Spinal cord (tissue), 10 donors: ENCODE measurements around the gene COQ6. TPM values are rescaled to one million over a fixed set of nuclear protein-coding genes. Genes with fewer than 3 reads are reported as not detected.
"Not testable (repeated sequence)": the region's sequence is repeated elsewhere in the genome, so short reads cannot be mapped to it uniquely, and the experiment has no call there.

Experiments
- DNase-seq, 6 donors: peaks; one replicate each; pipeline versions ENCODE4 v3.0.0 to v3.0.0-alpha.2; 2013 to 2015; ENCODE audit warnings: low spot score in 6 of 6, low read depth in 4 of 6
- H3K27ac ChIP-seq: one replicate; pipeline ENCODE4 v1.5.1; 2013; ENCODE audit warnings: low read depth, low read length, control low read depth
- H3K27me3 ChIP-seq: one replicate; pipeline ENCODE4 v1.6.1; 2013; ENCODE audit warnings: low read length; ENCODE audit not compliant: control insufficient read depth, insufficient read depth
- H3K36me3 ChIP-seq: one replicate; pipeline ENCODE4 v1.6.1; 2013; ENCODE audit warnings: low read length; ENCODE audit not compliant: control insufficient read depth, insufficient read depth
- H3K4me1 ChIP-seq: one replicate; pipeline ENCODE4 v1.6.1; 2013; ENCODE audit warnings: low read length; ENCODE audit not compliant: control insufficient read depth, insufficient read depth
- H3K4me3 ChIP-seq: one replicate; pipeline ENCODE4 v1.5.1; 2013; ENCODE audit warnings: low read depth, low read length, control low read depth
- H3K9me3 ChIP-seq: one replicate; pipeline ENCODE4 v1.6.1; 2013; ENCODE audit warnings: low read length; ENCODE audit not compliant: control insufficient read depth, insufficient read depth
- WGBS: methylation state at CpG from one replicate; pipeline ENCODE4 v1.1.5; 2013; ENCODE audit warnings: missing lambda C conversion rate; ENCODE audit not compliant: insufficient coverage; 5-methylcytosine and 5-hydroxymethylcytosine counted together
- long read RNA-seq, 4 donors: transcript quantifications; one replicate each; lab custom pipeline, GENCODE V29; 2026
- polyA plus RNA-seq, 2 donors: library from polyadenylated mRNA; unstranded; fragments of 120-200 nt; gene quantifications; one replicate each; pipeline ENCODE4 v1.2.1, GENCODE V29; 2013; ENCODE audit not compliant: insufficient read length in 2 of 2
- total RNA-seq, 2 donors: library from RNA; depleted of rRNA in 1 of 2; stranded (reverse); fragments of 120-200 nt in 1 of 2; fragments of >200 nt in 1 of 2; gene quantifications; one replicate each; pipeline versions ENCODE4 v1.2.3 to v1.2.4, GENCODE V29; 2013 to 2014
- donor health status: healthy.

The COQ6 gene
- total RNA-seq (10 to 100 TPM; 27.7 to 30.6 TPM), polyA plus RNA-seq (10 to 100 TPM; 22.9 to 34.7 TPM)
- long read RNA-seq, donor 1, partial matches to known transcripts = 0 of 5 reads
- long read RNA-seq, donor 1, other reads (novel, unspliced or antisense) = 0 of 5 reads
- long read RNA-seq, donor 2, partial matches to known transcripts = 0 of 1 reads
- long read RNA-seq, donor 2, other reads (novel, unspliced or antisense) = 0 of 1 reads
- long read RNA-seq, donor 3, partial matches to known transcripts = 0 of 4 reads
- long read RNA-seq, donor 3, other reads (novel, unspliced or antisense) = 0 of 4 reads
- long read RNA-seq, donor 4, partial matches to known transcripts = 7 of 13 reads
- long read RNA-seq, donor 4, other reads (novel, unspliced or antisense) = 0 of 13 reads

GRCh38 chr14:73949752-73950734 is at the start of gene COQ6, which contains the start of gene FAM161B:
COQ6 (plus strand) TSS chr14:73950302; CDS start chr14:73950333, 31 bp downstream.
FAM161B (minus strand) TSS chr14:73950094; CDS start chr14:73950026, 68 bp downstream.
- Histone ChIP-seq H3K9me3 (no peaks in the 10 kb centered on the region), H3K4me3 (peak within 1 kb of the TSS; percentile 97), H3K36me3 (peaks cover 30% of the 10 kb centered on the region), H3K27me3 (no peaks in the 10 kb centered on the region), H3K4me1 (peaks cover 15% of the 10 kb centered on the region), H3K27ac (peak within 1 kb of the TSS; percentile 96)
- WGBS = 0% methylated on average over 66 of the region's 70 CpGs
- DNase-seq = peak; percentile 94 to 99 (median 96)

GRCh38 chr14:73903028-73903427 is 47.1 kb upstream of the COQ6 start:
- Histone ChIP-seq H3K4me1 (no peaks in the 10 kb centered on the region), H3K4me3 (no peak overlapping the region), H3K9me3 (no peaks in the 10 kb centered on the region), H3K27me3 (no peaks in the 10 kb centered on the region), H3K36me3 (peaks cover 45% of the 10 kb centered on the region), H3K27ac (no peak overlapping the region)
- no CpG with 5 or more reads among the region's 3 CpGs for WGBS
- no peak for DNase-seq

GRCh38 chr14:73909681-73910080 is 40.4 kb upstream of the COQ6 start:
- Histone ChIP-seq H3K4me3 (no peak overlapping the region), H3K36me3 (peaks cover 42% of the 10 kb centered on the region), H3K27me3 (no peaks in the 10 kb centered on the region), H3K27ac (no peak overlapping the region), H3K4me1 (no peaks in the 10 kb centered on the region), H3K9me3 (no peaks in the 10 kb centered on the region)
- no peak for DNase-seq
- WGBS = no CpG with 5 or more reads among the region's 1 CpG

GRCh38 chr14:73913256-73913655 is 36.8 kb upstream of the COQ6 start:
- H3K9me3 ChIP-seq = no peaks in the 10 kb centered on the region
- WGBS = no CpG with 5 or more reads among the region's 3 CpGs
- no peak for DNase-seq
- H3K27me3 ChIP-seq = no peaks in the 10 kb centered on the region
- H3K4me3 ChIP-seq = no peak overlapping the region
- H3K4me1 ChIP-seq = no peaks in the 10 kb centered on the region
- H3K36me3 ChIP-seq = peaks cover 37% of the 10 kb centered on the region
- no peak overlapping the region for H3K27ac ChIP-seq

GRCh38 chr14:73916324-73916723 is 33.8 kb upstream of the COQ6 start:
- Histone ChIP-seq H3K4me1 (no peaks in the 10 kb centered on the region), H3K4me3 (no peak overlapping the region), H3K27ac (no peak overlapping the region), H3K9me3 (no peaks in the 10 kb centered on the region), H3K27me3 (no peaks in the 10 kb centered on the region), H3K36me3 (peaks cover 37% of the 10 kb centered on the region)
- 100% methylated on average over 5 of the region's 6 CpGs for WGBS
- DNase-seq = no peak

- 88% methylated on average over 1 of the region's 2 CpGs for WGBS
- H3K27ac ChIP-seq, H3K27me3 ChIP-seq, H3K4me1 ChIP-seq, DNase-seq, H3K9me3 ChIP-seq, H3K4me3 ChIP-seq: not testable (repeated sequence)
- H3K36me3 ChIP-seq = peaks cover 29% of the 10 kb centered on the region
Observed at GRCh38 chr14:73919457-73919856, 30.6 kb upstream of the COQ6 start.

- peaks cover 38% of the 10 kb centered on the region for H3K36me3 ChIP-seq
- no peaks in the 10 kb centered on the region for H3K27me3 ChIP-seq
- DNase-seq = no peak
- H3K27ac ChIP-seq = no peak overlapping the region
- no peaks in the 10 kb centered on the region for H3K9me3 ChIP-seq
- no peak overlapping the region for H3K4me3 ChIP-seq
- WGBS = 92% methylated on average over 1 of the region's 5 CpGs
- H3K4me1 ChIP-seq = no peaks in the 10 kb centered on the region
Observed at GRCh38 chr14:73924337-73924736, 25.8 kb upstream of the COQ6 start.

- H3K9me3 ChIP-seq = no peaks in the 10 kb centered on the region
- WGBS = 80% methylated on average over 1 of the region's 2 CpGs
- DNase-seq = no peak
- no peaks in the 10 kb centered on the region for H3K4me1 ChIP-seq
- H3K4me3 ChIP-seq = no peak overlapping the region
- no peaks in the 10 kb centered on the region for H3K27me3 ChIP-seq
- no peak overlapping the region for H3K27ac ChIP-seq
- peaks cover 45% of the 10 kb centered on the region for H3K36me3 ChIP-seq
Observed at GRCh38 chr14:73935666-73936065, 14.4 kb upstream of the COQ6 start.

GRCh38 chr14:73936548-73936947 is 13.6 kb upstream of the COQ6 start:
- WGBS = no CpG with 5 or more reads among the region's 1 CpG
- Histone ChIP-seq H3K36me3 (peaks cover 50% of the 10 kb centered on the region), H3K4me3 (no peak overlapping the region), H3K9me3 (no peaks in the 10 kb centered on the region), H3K4me1 (no peaks in the 10 kb centered on the region), H3K27me3 (no peaks in the 10 kb centered on the region), H3K27ac (peak overlapping the region; percentile 8)
- DNase-seq = peak in 2 of 6 donors; percentile 1 to 45
